MM.1S (cell line): Measurements from ENCODE around the gene SIX3.

Experiments
- DNase-seq: peaks from one replicate; pipeline ENCODE4 v3.0.0-alpha.2; 2015
- H2AFZ ChIP-seq: fragments of 300-600 bp; sonication (generic); 2 replicates; pipeline ENCODE4 v1.6.0; 2016; ENCODE audit warnings: antibody characterized with exemption, low read length
- H3F3A ChIP-seq: fragments of 300-600 bp; sonication (generic); 2 replicates; pipeline ENCODE4 v1.6.1; 2016; ENCODE audit warnings: mild to moderate bottlenecking, antibody characterized with exemption, low read length, moderate library complexity, mixed read lengths; ENCODE audit not compliant: insufficient read depth
- H3K27ac ChIP-seq: fragments of 300-600 bp; sonication (generic); 2 replicates; pipeline ENCODE4 v1.5.1; 2016; ENCODE audit warnings: mild to moderate bottlenecking, low read length
- H3K27me3 ChIP-seq: fragments of 300-600 bp; sonication (generic); replicated peaks from 2 replicates; pipeline ENCODE4 v1.6.0; 2016; ENCODE audit warnings: low read length; ENCODE audit not compliant: insufficient read depth
- H3K36me3 ChIP-seq: fragments of 300-600 bp; sonication (generic); replicated peaks from 2 replicates; pipeline ENCODE4 v1.6.1; 2016; ENCODE audit warnings: mild to moderate bottlenecking, low read length, mixed read lengths; ENCODE audit not compliant: insufficient read depth
- H3K4me1 ChIP-seq: fragments of 300-600 bp; sonication (generic); 2 replicates; pipeline ENCODE4 v1.6.1; 2016; ENCODE audit warnings: low read length, mixed read lengths
- H3K4me2 ChIP-seq: fragments of 300-600 bp; sonication (generic); 2 replicates; pipeline ENCODE4 v1.6.0; 2016; ENCODE audit warnings: low read depth, low read length
- H3K4me3 ChIP-seq: fragments of 300-600 bp; sonication (generic); 2 replicates; pipeline ENCODE4 v1.5.1; 2016; ENCODE audit warnings: low read length, mixed read lengths
- H3K79me2 ChIP-seq: fragments of 300-600 bp; sonication (generic); 2 replicates; pipeline ENCODE4 v1.6.1; 2016; ENCODE audit warnings: mixed run types, low read length, mixed read lengths
- H3K9ac ChIP-seq: fragments of 300-600 bp; sonication (generic); 2 replicates; pipeline ENCODE4 v1.6.1; 2016; ENCODE audit warnings: low read length, mixed read lengths
- H3K9me2 ChIP-seq: fragments of 300-600 bp; sonication (generic); replicated peaks from 2 replicates; pipeline ENCODE4 v1.6.1; 2016; ENCODE audit warnings: mild to moderate bottlenecking, low read length, mixed read lengths; ENCODE audit not compliant: insufficient read depth
- H3K9me3 ChIP-seq: fragments of 300-600 bp; sonication (generic); replicated peaks from 2 replicates; pipeline ENCODE4 v1.6.1; 2016; ENCODE audit warnings: mild to moderate bottlenecking, low read length, mixed read lengths; ENCODE audit not compliant: insufficient read depth
- H4K20me1 ChIP-seq: fragments of 300-600 bp; sonication (generic); 2 replicates; pipeline ENCODE4 v1.6.1; 2016; ENCODE audit warnings: mild to moderate bottlenecking, low read length, moderate library complexity, mixed read lengths; ENCODE audit not compliant: insufficient read depth
- EZH2 ChIP-seq: fragments of 300-600 bp; sonication (generic); optimal IDR thresholded peaks from 2 replicates; pipeline ENCODE3; 2017; ENCODE audit warnings: low read depth, mild to moderate bottlenecking, antibody characterized with exemption, low read length, mixed read lengths
- EZH2phosphoT487 ChIP-seq: fragments of 300-600 bp; sonication (generic); IDR thresholded peaks from 2 replicates; pipeline ENCODE4 v1.6.1; 2018; ENCODE audit warnings: antibody characterized with exemption, low read length
- TF ChIP-seq, protein P1 (sequence below): fragments of 300-600 bp; sonication (generic); IDR thresholded peaks from 2 replicates; pipeline ENCODE4 v1.5.1; 2016; ENCODE audit warnings: antibody characterized with exemption, low read length, mixed read lengths

The SIX3 gene

DNA sequence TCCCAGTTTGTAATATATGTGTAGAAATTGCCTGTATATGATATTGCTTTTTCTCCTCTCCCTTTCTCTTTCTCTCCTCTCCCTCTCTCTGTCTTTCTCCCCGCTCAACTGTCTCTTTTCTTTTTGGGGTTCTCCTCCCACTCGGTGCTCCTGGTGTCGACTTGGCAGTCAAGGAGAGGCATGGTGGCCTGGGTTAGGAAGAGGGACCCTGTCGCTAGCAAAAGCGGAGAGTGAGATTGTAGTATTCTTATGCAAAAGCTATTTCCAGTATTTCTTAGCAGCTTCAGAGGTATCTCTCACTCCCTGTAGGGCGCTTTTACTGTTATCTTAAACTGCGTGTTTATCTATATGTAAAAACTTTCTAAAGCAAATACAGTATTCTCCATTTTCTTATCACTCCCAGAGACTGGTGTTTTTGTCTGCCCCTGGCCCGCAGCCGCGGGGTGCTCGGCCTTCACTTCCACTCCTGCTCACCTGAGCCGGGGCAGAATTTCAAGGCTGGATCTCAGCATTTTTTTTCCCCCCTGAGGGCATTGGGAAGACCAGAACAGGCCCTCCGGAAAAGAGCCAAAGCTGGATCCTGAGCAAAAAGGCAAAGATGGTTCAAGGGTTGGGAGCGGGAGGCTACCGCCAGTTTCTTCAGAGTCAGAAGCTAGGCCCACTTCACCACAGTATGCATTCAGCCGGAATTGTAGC, 4.3 kb downstream of the SIX3 start:
- TF ChIP-seq EZH2phosphoT487 (no peak), EZH2 (no peak)
- TF ChIP-seq, protein P1, sequence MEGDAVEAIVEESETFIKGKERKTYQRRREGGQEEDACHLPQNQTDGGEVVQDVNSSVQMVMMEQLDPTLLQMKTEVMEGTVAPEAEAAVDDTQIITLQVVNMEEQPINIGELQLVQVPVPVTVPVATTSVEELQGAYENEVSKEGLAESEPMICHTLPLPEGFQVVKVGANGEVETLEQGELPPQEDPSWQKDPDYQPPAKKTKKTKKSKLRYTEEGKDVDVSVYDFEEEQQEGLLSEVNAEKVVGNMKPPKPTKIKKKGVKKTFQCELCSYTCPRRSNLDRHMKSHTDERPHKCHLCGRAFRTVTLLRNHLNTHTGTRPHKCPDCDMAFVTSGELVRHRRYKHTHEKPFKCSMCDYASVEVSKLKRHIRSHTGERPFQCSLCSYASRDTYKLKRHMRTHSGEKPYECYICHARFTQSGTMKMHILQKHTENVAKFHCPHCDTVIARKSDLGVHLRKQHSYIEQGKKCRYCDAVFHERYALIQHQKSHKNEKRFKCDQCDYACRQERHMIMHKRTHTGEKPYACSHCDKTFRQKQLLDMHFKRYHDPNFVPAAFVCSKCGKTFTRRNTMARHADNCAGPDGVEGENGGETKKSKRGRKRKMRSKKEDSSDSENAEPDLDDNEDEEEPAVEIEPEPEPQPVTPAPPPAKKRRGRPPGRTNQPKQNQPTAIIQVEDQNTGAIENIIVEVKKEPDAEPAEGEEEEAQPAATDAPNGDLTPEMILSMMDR, result no peak
- H3K79me2 ChIP-seq, result no peaks in the 10 kb centered on the region
- H2AFZ ChIP-seq, result no peak overlapping the region
- H3K4me2 ChIP-seq, result no peak overlapping the region
- H3K27ac ChIP-seq, result no peak overlapping the region
- no peaks in the 10 kb centered on the region for H3K9me3 ChIP-seq
- DNase-seq, result no peak
- H3K36me3 ChIP-seq, result no peaks in the 10 kb centered on the region
- H3K9me2 ChIP-seq, result no peaks in the 10 kb centered on the region
- peaks cover 12% of the 10 kb centered on the region for H3K27me3 ChIP-seq
- no peaks in the 10 kb centered on the region for H3K4me1 ChIP-seq
- no peak overlapping the region for H3K9ac ChIP-seq
- no peak overlapping the region for H3K4me3 ChIP-seq
- no peaks in the 10 kb centered on the region for H4K20me1 ChIP-seq
- H3F3A ChIP-seq, result no peaks in the 10 kb centered on the region

- no peak overlapping the region for H3K27ac ChIP-seq
- H3K4me1 ChIP-seq, result no peaks in the 10 kb centered on the region
- no peaks in the 10 kb centered on the region for H3K79me2 ChIP-seq
- TF ChIP-seq EZH2phosphoT487 (no peak), EZH2 (no peak)
- TF ChIP-seq, protein P1, result no peak
- no peaks in the 10 kb centered on the region for H3K36me3 ChIP-seq
- H3K4me3 ChIP-seq, result no peak overlapping the region
- no peak overlapping the region for H3K9ac ChIP-seq
- no peaks in the 10 kb centered on the region for H3F3A ChIP-seq
- H2AFZ ChIP-seq, result no peak overlapping the region
- no peaks in the 10 kb centered on the region for H3K9me2 ChIP-seq
- no peak for DNase-seq
- H3K4me2 ChIP-seq, result no peak overlapping the region
- peaks cover 8% of the 10 kb centered on the region; the same call in 1 of the 2 replicates for H3K27me3 ChIP-seq
- H3K9me3 ChIP-seq, result no peaks in the 10 kb centered on the region
- H4K20me1 ChIP-seq, result no peaks in the 10 kb centered on the region
Observed at GRCh38 chr2:44946372-44947027, 5.0 kb downstream of the SIX3 start.

DNA sequence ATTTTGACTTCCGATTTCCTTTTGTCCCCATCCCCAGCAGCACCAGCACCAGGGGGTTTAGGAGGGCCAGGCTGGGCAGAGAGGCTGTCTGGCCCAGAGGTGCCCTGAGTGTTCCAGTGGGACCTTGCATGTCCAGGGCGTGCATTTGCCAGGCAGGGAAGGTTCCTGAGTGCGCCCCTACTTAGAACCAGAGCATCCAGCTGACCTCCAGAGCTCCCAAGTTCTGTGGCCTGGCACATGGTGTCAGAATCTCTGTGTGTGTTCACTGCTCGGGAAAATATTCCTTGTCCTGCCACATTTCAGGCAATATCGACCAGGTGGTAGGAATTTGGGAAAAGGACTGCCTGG, 5.5 kb downstream of the SIX3 start:
- H3K4me3 ChIP-seq, result no peak overlapping the region
- H3K79me2 ChIP-seq, result no peaks in the 10 kb centered on the region
- H3K27ac ChIP-seq, result no peak overlapping the region
- H3K9ac ChIP-seq, result no peak overlapping the region
- no peaks in the 10 kb centered on the region for H4K20me1 ChIP-seq
- no peak for TF ChIP-seq EZH2phosphoT487
- TF ChIP-seq EZH2, result no peak
- TF ChIP-seq, protein P1, result no peak
- H2AFZ ChIP-seq, result no peak overlapping the region
- H3K4me1 ChIP-seq, result no peaks in the 10 kb centered on the region
- no peaks in the 10 kb centered on the region for H3F3A ChIP-seq
- H3K9me3 ChIP-seq, result no peaks in the 10 kb centered on the region
- no peaks in the 10 kb centered on the region for H3K36me3 ChIP-seq
- H3K27me3 ChIP-seq, result peaks cover 8% of the 10 kb centered on the region; the same call in 1 of the 2 replicates
- H3K9me2 ChIP-seq, result no peaks in the 10 kb centered on the region
- DNase-seq, result no peak
- H3K4me2 ChIP-seq, result no peak overlapping the region
